Uterine smooth muscle cell (primary cell): ENCODE data around the gene LILRA6. TPM values are rescaled to one million over a fixed set of nuclear protein-coding genes. Genes with fewer than 3 reads are reported as not detected.

Source experiments
- total RNA-seq: library from RNA; depleted of rRNA; stranded (reverse); fragments of >200 nt; gene quantifications from 2 replicates; pipeline ENCODE4 v1.2.3, GENCODE V29; 2014

The LILRA6 gene
- not detected in 2 replicates for total RNA-seq

GRCh38 chr19:54242646-54243045 lies at the start of gene LILRA6:
LILRA6 (minus strand) TSS chr19:54242790.

DNA sequence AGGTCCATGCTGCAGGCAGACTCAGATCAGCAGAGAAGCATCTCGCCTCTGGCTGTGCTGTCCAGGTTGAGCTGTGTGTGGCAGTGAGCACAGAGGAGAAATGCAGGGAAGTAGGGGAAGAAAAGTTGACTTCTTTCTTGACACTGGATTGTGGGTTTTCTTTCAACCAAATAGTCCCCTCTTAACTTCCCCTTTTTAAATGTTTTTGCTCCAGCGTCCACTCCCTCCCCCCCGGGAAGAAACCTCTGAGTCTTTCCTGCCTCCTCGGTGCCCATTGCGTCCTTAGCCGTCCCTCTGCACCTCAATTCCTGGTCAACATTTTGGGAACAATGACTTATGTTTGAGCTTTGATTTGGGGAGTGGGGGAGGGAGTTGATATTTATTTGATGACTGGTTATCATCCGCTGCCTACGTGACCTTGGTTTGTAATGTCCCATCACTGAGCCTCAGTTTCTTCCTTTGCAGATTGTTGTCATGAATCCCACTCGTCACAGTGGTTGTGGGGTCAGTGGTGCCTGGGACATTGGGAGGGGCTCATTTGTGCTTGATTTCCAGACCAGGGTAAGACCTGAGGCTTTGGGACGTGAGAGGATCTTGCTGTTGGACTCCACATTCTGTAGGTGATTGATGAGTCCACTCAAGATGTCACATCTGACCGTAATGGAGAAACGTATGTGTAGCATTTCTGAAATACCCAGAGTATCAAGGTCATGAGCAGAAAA lies 38.6 kb upstream of the LILRA6 start, which contains the start of gene LILRB2:
TSS of gene LILRB2 (minus strand) at position 104 of the 722 bp plus-strand sequence. CDS start 614 bp downstream, outside the sequence.

DNA sequence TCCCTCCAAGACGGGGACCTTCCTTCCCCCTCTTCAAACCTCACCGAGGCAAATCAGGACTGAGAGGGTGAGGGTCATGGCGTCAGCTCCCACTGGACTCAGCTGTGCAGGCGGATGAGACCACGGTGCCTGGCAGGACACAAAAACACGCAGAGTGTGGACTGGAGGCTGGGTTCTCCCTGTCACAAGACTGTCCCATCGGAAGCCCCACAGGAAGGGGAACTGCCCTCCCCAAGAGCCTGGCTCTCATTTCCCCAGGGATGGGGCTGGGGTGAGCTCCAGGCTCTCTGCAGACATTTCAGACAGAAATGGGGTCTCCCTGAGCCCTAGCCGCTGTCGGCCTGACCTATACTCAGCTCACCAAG lies 14.5 kb upstream of the LILRA6 start, which contains the start of gene LILRB5:
TSS of gene LILRB5 (minus strand) at position 158 of the 365 bp plus-strand sequence. CDS start at position 78, 80 bp downstream.

GRCh38 chr19:54222474-54223276 lies 19.9 kb downstream of the LILRA6 start, which contains the start of gene LILRB3:
LILRB3 (minus strand) TSS chr19:54223007; CDS start chr19:54222976, 31 bp downstream.

DNA sequence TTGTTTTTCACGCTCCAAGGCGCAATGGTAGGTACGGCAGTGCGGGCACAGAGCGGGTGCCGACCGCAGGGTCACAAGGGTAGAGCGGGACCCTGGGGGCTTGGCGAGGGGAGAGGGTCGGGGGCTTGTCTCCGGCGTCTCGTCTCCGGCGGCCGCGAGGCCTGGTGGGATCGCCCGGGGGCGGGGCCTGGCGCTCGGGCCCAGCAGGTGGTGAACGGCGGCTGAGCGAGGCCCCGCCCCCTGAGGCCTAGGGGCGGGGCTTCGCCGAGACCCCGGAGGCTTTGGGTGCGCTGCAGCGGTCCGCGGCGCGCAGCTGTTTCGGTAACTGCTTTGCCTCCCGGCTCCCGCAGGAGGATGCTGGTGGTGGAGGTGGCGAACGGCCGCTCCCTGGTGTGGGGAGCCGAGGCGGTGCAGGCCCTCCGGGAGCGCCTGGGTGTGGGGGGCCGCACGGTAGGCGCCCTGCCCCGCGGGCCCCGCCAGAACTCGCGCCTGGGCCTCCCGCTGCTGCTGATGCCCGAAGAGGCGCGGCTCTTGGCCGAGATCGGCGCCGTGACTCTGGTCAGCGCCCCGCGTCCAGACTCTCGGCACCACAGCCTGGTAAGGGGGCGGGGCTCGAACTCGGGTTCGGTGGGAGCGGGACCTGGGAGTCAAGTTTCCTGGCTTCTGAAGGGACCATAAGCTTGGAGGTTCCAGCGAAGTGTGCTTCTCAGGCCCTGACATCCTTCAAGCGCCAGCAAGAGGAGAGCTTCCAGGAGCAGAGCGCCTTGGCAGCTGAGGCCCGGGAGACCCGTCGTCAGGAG lies 51.4 kb downstream of the LILRA6 start, which contains the start of gene TSEN34:
TSS of gene TSEN34 (plus strand) at position 298 of the 800 bp plus-strand sequence. CDS start at position 355, 57 bp downstream.

DNA sequence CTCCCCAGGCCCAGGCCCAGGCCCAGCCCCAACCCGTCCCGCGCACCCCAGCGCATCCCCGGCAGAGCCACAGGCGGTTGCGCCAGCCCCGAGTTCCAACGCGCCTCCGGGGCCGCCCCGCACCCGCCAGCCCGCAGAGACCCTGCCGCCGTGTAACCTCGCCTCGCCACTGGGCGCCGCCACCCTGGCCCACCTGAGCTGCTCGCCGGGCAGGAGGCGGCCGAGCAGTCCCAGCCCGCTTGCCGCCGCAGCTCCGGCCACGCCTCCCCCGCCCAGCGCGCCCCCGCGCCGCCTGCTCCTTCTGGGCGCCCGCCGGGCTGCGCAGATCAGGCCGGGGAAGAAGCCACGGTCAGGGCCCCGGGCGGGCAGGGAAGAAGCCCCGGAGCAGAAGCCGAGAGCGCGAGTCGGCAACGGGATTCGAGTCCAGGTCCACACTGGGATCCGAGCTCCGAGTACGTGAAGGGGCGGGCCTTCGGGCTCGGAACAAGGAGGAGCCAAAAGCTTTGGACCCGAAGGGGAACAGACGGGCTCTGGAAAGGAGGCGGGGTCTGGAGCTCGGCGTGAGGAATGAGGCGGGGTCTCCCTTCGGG lies 53.4 kb downstream of the LILRA6 start, which contains the start of gene MBOAT7:
TSS of gene MBOAT7 (minus strand) at position 436 of the 590 bp plus-strand sequence. CDS start 1,072 bp downstream, outside the sequence.

Other genes with a start within 250 kb of the LILRA6 start
- not detected in 2 replicates for gene VSTM1, start 178.9 kb downstream of the LILRA6 start, total RNA-seq
- gene TARM1, start 161.4 kb downstream of the LILRA6 start, total RNA-seq = not detected in 2 replicates
- 0.22 and 0.50 TPM in 2 replicates for gene OSCAR, start 142.0 kb downstream of the LILRA6 start, total RNA-seq
- 14.0 and 14.7 TPM in 2 replicates for gene NDUFA3, start 139.9 kb downstream of the LILRA6 start, total RNA-seq
- gene TFPT, start 127.1 kb downstream of the LILRA6 start, total RNA-seq = 11.0 and 13.7 TPM in 2 replicates
- 45.1 and 80.0 TPM in 2 replicates for gene PRPF31, start 127.0 kb downstream of the LILRA6 start, total RNA-seq
- gene CNOT3, start 105.0 kb downstream of the LILRA6 start, total RNA-seq = 15.4 and 17.7 TPM in 2 replicates
- gene LENG1, start 83.1 kb downstream of the LILRA6 start, total RNA-seq = 7.7 and 8.0 TPM in 2 replicates
- 0.87 TPM in 1 of 2 replicates, not detected in the other for gene TMC4, start 69.6 kb downstream of the LILRA6 start, total RNA-seq
- gene MBOAT7, start 53.2 kb downstream of the LILRA6 start, total RNA-seq = 57.2 and 59.2 TPM in 2 replicates
- gene TSEN34, start 51.5 kb downstream of the LILRA6 start, total RNA-seq = 62.9 and 76.0 TPM in 2 replicates
- gene RPS9, start 41.9 kb downstream of the LILRA6 start, total RNA-seq = 1,269 and 1,778 TPM in 2 replicates
- gene LILRB3, start 19.8 kb downstream of the LILRA6 start, total RNA-seq = not detected in 2 replicates
- not detected in 2 replicates for gene LILRB5, start 14.5 kb upstream of the LILRA6 start, total RNA-seq
- not detected in 2 replicates for gene LILRB2, start 38.3 kb upstream of the LILRA6 start, total RNA-seq
- gene LILRA5, start 70.4 kb upstream of the LILRA6 start, total RNA-seq = not detected in 2 replicates
- not detected in 2 replicates for gene LILRA4, start 96.4 kb upstream of the LILRA6 start, total RNA-seq
- gene LAIR1, start 122.1 kb upstream of the LILRA6 start, total RNA-seq = not detected in 2 replicates
- gene TTYH1, start 172.7 kb upstream of the LILRA6 start, total RNA-seq = not detected in 2 replicates
- gene LENG8, start 206.4 kb upstream of the LILRA6 start, total RNA-seq = 38.1 and 46.1 TPM in 2 replicates
- 8.2 and 13.2 TPM in 2 replicates for gene LENG9, start 221.0 kb upstream of the LILRA6 start, total RNA-seq
- 3.8 and 15.2 TPM in 2 replicates for gene CDC42EP5, start 230.5 kb upstream of the LILRA6 start, total RNA-seq